ENCODE data around the gene FAM222B.

- no peak for TF ChIP-seq POLR2A (IDR thresholded peaks at IDR 0.05; ENCODE audit: low read length)
- no peak for TF ChIP-seq GATA1 (IDR thresholded peaks at IDR 0.05; ENCODE audit: low read depth, low read length)
Measured at GRCh38 chr17:28746611-28747050, 96.0 kb downstream of the FAM222B start.

Measured in erythroblast (primary cell).